ENCODE results near the gene IL4I1.

Gene IL4I1

GRCh38 chr19:49931293-49932040, 34.8 kb upstream of the IL4I1 start:
- Histone ChIP-seq H3K36me3 (ENCODE audit: control insufficient read depth, insufficient read depth, low read length) (peaks cover 14% of the 10 kb centered on the region), H3K4me3 (replicated peaks; ENCODE audit: low read depth, low read length) (no peak overlapping the region), H3K27me3 (replicated peaks; ENCODE audit: control insufficient read depth, insufficient read depth, low read length) (no peaks in the 10 kb centered on the region)
- DNase-seq (ENCODE audit: extremely low read depth, insufficient read length): no peak
- TF ChIP-seq CTCF (IDR thresholded peaks at IDR 0.05; ENCODE audit: insufficient read depth, low read length, poor library complexity, severe bottlenecking): no peak

GRCh38 chr19:49930483-49931011, 33.9 kb upstream of the IL4I1 start:
- peak overlapping the region; percentile 87 for H3K4me3 ChIP-seq (replicated peaks; ENCODE audit: low read depth, low read length)
- TF ChIP-seq CTCF (IDR thresholded peaks at IDR 0.05; ENCODE audit: insufficient read depth, low read length, poor library complexity, severe bottlenecking): no peak
- no peak for DNase-seq (ENCODE audit: extremely low read depth, insufficient read length)
- H3K27me3 ChIP-seq (replicated peaks; ENCODE audit: control insufficient read depth, insufficient read depth, low read length): no peaks in the 10 kb centered on the region
- peaks cover 15% of the 10 kb centered on the region for H3K36me3 ChIP-seq (ENCODE audit: control insufficient read depth, insufficient read depth, low read length)

GRCh38 chr19:49929611-49930482, 33.2 kb upstream of the IL4I1 start:
- H3K36me3 ChIP-seq (ENCODE audit: control insufficient read depth, insufficient read depth, low read length): peaks cover 17% of the 10 kb centered on the region
- peak; percentile 93 for DNase-seq (ENCODE audit: extremely low read depth, insufficient read length)
- peak overlapping the region; percentile 87 for H3K4me3 ChIP-seq (replicated peaks; ENCODE audit: low read depth, low read length)
- TF ChIP-seq CTCF (IDR thresholded peaks at IDR 0.05; ENCODE audit: insufficient read depth, low read length, poor library complexity, severe bottlenecking): no peak
- H3K27me3 ChIP-seq (replicated peaks; ENCODE audit: control insufficient read depth, insufficient read depth, low read length): no peaks in the 10 kb centered on the region

GRCh38 chr19:49929121-49929610, 32.5 kb upstream of the IL4I1 start, which contains the start of the genes ATF5 and NUP62:
ATF5 (plus strand) TSS chr19:49929205; CDS start chr19:49930851, 1,646 bp downstream.
NUP62 (minus strand) TSS chr19:49929504; CDS start chr19:49909807, 19,697 bp downstream.
- DNase-seq (ENCODE audit: extremely low read depth, insufficient read length): peak; percentile 93
- H3K36me3 ChIP-seq (ENCODE audit: control insufficient read depth, insufficient read depth, low read length): peaks cover 21% of the 10 kb centered on the region
- H3K4me3 ChIP-seq (replicated peaks; ENCODE audit: low read depth, low read length): peak within 1 kb of the TSS; percentile 87
- no peak for TF ChIP-seq CTCF (IDR thresholded peaks at IDR 0.05; ENCODE audit: insufficient read depth, low read length, poor library complexity, severe bottlenecking)
- H3K27me3 ChIP-seq (replicated peaks; ENCODE audit: control insufficient read depth, insufficient read depth, low read length): no peaks in the 10 kb centered on the region

GRCh38 chr19:49927526-49928264, 31.0 kb upstream of the IL4I1 start:
- TF ChIP-seq CTCF (IDR thresholded peaks at IDR 0.05; ENCODE audit: insufficient read depth, low read length, poor library complexity, severe bottlenecking): no peak
- Histone ChIP-seq H3K36me3 (ENCODE audit: control insufficient read depth, insufficient read depth, low read length) (peaks cover 24% of the 10 kb centered on the region), H3K27me3 (replicated peaks; ENCODE audit: control insufficient read depth, insufficient read depth, low read length) (no peaks in the 10 kb centered on the region), H3K4me3 (replicated peaks; ENCODE audit: low read depth, low read length) (peak overlapping the region; percentile 87)
- DNase-seq (ENCODE audit: extremely low read depth, insufficient read length): no peak

Data from GM06990 (cell line).